Ovary (tissue), 3 donors: ENCODE results near the gene ALDH3B1.
"Not testable (repeated sequence)": the region's sequence is repeated elsewhere in the genome, so short reads cannot be mapped to it uniquely, and the experiment has no call there.

Experiments
- POLR2A ChIP-seq: fragments of 450-650 bp; IDR thresholded peaks from one replicate; pipeline ENCODE4 v1.6.1; 2017; ENCODE audit warnings: antibody characterized with exemption, mild to moderate bottlenecking, moderate library complexity
- TF ChIP-seq, protein P1 (sequence below), 3 donors: fragments of 450-650 bp in 2 of 3; fragments of 200-600 bp in 1 of 3; IDR thresholded peaks; one replicate each; pipeline versions ENCODE4 v1.5.1 to v1.8.0; 2016 to 2022; ENCODE audit warnings: antibody characterized with exemption in 3 of 3, mild to moderate bottlenecking in 1 of 3
- donor health status: DM: no; HTN: no; CAD: no.

DNA sequence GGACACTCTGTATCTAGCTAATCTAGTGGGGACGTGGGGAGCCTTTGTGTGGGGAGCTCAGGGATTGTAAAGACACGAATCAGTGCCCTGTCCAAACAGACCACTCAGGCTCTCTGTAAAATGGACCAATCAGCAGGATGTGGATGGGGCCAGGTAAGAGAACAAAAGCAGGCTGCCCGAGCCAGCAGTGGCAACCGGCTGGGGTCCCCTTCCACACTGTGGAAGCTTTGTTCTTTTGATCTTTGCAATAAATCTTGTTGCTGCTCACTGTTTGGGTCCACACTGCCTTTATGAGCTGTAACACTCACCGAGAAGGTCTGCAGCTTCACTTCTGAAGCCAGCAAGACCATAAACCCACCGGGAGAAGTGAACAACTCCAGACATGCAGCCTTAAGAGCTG lies 46.2 kb upstream of the ALDH3B1 start:
- TF ChIP-seq, protein P1, sequence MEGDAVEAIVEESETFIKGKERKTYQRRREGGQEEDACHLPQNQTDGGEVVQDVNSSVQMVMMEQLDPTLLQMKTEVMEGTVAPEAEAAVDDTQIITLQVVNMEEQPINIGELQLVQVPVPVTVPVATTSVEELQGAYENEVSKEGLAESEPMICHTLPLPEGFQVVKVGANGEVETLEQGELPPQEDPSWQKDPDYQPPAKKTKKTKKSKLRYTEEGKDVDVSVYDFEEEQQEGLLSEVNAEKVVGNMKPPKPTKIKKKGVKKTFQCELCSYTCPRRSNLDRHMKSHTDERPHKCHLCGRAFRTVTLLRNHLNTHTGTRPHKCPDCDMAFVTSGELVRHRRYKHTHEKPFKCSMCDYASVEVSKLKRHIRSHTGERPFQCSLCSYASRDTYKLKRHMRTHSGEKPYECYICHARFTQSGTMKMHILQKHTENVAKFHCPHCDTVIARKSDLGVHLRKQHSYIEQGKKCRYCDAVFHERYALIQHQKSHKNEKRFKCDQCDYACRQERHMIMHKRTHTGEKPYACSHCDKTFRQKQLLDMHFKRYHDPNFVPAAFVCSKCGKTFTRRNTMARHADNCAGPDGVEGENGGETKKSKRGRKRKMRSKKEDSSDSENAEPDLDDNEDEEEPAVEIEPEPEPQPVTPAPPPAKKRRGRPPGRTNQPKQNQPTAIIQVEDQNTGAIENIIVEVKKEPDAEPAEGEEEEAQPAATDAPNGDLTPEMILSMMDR (IDR thresholded peaks at IDR 0.05): not testable (repeated sequence)
- TF ChIP-seq POLR2A: not testable (repeated sequence)
